Naive B cell (primary cell): Measurements from ENCODE around the gene PCSK6. TPM values are rescaled to one million over a fixed set of nuclear protein-coding genes. Genes with fewer than 3 reads are reported as not detected.

Experiments
- ATAC-seq, 2 donors: fragments of 150-1000 bp; cut with Tn5 transposase; 2 replicates each; pipeline ENCODE4 v1.10.0; 2021; ENCODE audit warnings: low read depth in 2 of 2, mild to moderate bottlenecking in 2 of 2, moderate library complexity in 2 of 2
- DNase-seq: peaks from one replicate; pipeline ENCODE4 v3.0.0; 2022
- H3K27ac Mint-ChIP-seq, 6 donors: one replicate each; pipeline ENCODE4 v1.8.0; 2020 to 2022; ENCODE audit warnings: mild to moderate bottlenecking in 6 of 6, mixed read lengths in 6 of 6, moderate library complexity in 5 of 6, inconsistent platforms in 2 of 6
- H3K27me3 Mint-ChIP-seq, 3 donors: one replicate each; pipeline ENCODE4 v1.8.0; 2021 to 2022; ENCODE audit warnings: mixed read lengths in 3 of 3, mild to moderate bottlenecking in 1 of 3
- H3K36me3 Mint-ChIP-seq, 2 donors: one replicate each; pipeline ENCODE4 v1.8.0; 2020 to 2022; ENCODE audit warnings: mixed read lengths in 2 of 2, inconsistent platforms in 1 of 2, mild to moderate bottlenecking in 1 of 2
- H3K4me1 Mint-ChIP-seq, 3 donors: one replicate each; pipeline ENCODE4 v1.8.0; 2020 to 2022; ENCODE audit warnings: mixed read lengths in 3 of 3, inconsistent platforms in 1 of 3, mild to moderate bottlenecking in 1 of 3, moderate library complexity in 1 of 3
- H3K4me3 Mint-ChIP-seq, 8 donors: one replicate each; pipeline ENCODE4 v1.8.0; 2020 to 2022; ENCODE audit warnings: mild to moderate bottlenecking in 8 of 8, mixed read lengths in 8 of 8, moderate library complexity in 8 of 8, inconsistent platforms in 2 of 8
- H3K9me3 Mint-ChIP-seq, 7 donors: one replicate each; pipeline ENCODE4 v1.8.0; 2020 to 2022; ENCODE audit warnings: mixed read lengths in 7 of 7, mild to moderate bottlenecking in 5 of 7, inconsistent platforms in 2 of 7, moderate library complexity in 1 of 7
- polyA plus RNA-seq, 6 donors: library from polyadenylated mRNA; unstranded; fragments of 300-500 nt; fragmentation: Illumina TruSeq; gene quantifications; one replicate each; pipeline ENCODE4 v1.2.3, GENCODE V29; 2021; ENCODE audit warnings: low read depth in 6 of 6

PCSK6 gene
- polyA plus RNA-seq, 6 donors from 2014 or later: 0.78 to 1.4 (median 0.96) TPM; not detected in 1

DNA sequence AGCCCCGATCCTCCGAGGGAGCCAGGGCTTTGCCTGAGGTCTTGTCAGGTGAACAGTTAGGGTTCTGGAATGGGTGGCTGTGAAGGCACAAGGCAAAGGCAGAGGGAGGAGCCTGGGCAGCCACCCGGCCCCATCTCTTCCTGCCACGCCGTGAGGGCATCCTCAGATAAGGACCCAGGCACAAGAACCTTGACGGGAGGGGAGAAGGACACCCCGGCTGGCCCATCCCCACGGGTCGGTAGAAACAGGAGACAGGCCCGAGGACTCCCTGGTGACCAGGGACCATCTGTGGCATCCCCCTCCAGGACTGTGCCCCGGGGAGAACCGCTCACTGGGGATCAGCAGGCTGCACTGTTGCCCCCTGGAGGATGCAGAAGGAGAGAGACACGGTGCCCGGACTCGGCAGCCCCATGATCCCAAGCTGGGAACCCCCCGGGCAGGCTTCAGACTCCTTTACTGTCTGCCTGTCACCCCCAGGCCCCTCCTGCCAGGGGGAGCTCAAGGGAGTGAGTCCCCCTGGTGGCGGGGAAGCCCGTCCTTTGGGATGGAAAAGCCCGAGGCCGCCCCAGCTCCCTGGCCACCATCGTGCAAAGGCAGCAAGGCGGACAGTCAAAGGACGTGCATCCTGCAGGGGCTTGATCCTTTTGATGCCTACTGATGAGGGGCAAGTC lies 12.3 kb upstream of the PCSK6 start:
- DNase-seq: peak; percentile 55
- H3K4me3 Mint-ChIP-seq: peak overlapping the region; percentile 30 to 90 (median 74)
- peak; percentile 67 to 92 for ATAC-seq
- peaks cover 14 to 30% (median 24%) of the 10 kb centered on the region in 3 donors for H3K4me1 Mint-ChIP-seq
- H3K27me3 Mint-ChIP-seq: peaks cover 32 to 64% (median 49%) of the 10 kb centered on the region in 3 donors
- H3K36me3 Mint-ChIP-seq: peaks cover 0 to 7% of the 10 kb centered on the region in 2 donors
- H3K9me3 Mint-ChIP-seq: no peaks in the 10 kb centered on the region
- peak overlapping the region in 1 of 6 donors; percentile 61 for H3K27ac Mint-ChIP-seq

DNA sequence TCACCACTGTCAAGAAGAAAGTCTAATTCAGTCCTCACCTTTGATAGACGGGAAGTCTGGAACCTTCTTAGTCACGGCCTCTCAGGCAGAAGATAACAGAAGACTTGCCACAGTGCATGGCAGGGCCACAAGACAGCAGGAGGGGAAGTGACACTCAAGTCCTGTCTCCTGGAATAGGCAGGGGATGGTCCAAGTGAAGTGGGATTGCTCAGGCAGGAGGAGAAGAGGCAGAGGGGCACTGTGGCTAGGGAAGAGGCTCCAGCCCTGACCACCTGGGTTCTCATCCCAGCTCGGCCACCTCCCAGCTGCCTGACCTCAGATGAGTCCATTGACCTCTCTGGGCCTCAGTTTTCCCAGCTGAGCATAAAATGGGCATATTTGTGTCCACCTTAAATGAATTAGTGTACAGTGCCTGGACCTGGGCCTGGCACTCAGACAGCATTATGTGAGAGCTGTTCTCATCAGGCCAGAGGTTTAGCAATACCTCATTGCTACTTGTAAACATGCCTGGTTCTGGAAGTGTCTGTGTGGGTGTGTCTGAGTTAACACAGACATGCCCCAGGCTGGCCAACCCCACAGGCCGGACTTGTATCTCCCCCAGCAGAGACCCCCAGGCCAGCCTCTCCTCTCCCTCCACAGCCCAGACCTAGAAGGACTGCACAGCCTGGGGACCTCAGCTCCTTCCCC lies 11.5 kb upstream of the PCSK6 start:
- H3K27me3 Mint-ChIP-seq: peaks cover 31 to 67% (median 50%) of the 10 kb centered on the region in 3 donors
- peak overlapping the region in 4 of 8 donors; percentile 30 to 82 (median 55) for H3K4me3 Mint-ChIP-seq
- H3K36me3 Mint-ChIP-seq: peaks cover 0 to 15% of the 10 kb centered on the region in 2 donors
- no peaks in the 10 kb centered on the region for H3K9me3 Mint-ChIP-seq
- DNase-seq (no peak), ATAC-seq (no peak)
- H3K27ac Mint-ChIP-seq: peak overlapping the region in 2 of 6 donors; percentile 51 to 57
- H3K4me1 Mint-ChIP-seq: peaks cover 22 to 38% (median 32%) of the 10 kb centered on the region in 3 donors

DNA sequence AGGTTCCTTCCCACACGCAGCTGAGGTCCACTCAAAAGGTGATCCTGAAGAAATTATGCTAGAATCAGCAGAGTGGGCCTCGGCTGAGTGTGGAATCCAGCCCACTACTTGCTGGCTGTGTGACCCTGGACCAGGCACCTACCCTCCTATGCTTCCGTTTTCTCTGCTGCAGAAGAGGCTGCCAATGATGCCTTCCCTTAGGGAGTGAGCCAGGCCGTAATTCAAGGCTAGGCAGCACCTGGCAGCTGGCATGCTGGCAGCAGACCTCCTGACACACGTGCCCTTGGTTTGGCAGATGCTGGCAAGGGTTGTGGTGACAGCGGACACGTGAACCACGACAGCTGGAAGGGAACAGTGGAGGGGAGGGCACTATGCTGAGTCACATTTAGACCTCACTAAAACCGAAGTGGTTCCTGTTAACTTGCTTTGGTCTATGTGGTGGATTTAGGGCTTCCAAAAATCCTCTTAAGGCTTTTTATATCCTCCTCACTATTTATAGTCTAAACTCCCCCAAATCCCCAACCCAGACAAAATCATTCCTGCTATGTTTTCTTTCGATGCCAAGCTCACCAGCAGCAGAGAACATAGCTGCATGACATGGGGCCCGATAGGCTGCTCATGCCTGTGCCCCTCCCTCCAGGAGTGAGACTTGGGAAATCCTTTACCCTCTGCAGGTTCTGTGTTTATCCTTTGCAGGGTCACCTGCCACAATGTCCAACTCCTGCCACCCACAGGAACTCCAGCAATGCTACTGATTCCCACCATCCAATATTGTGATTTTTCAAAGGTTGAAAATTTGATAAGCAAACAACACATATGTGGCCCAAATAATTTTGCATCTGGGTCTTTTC lies 10.6 kb upstream of the PCSK6 start:
- H3K27ac Mint-ChIP-seq: no peak overlapping the region
- no peaks in the 10 kb centered on the region for H3K9me3 Mint-ChIP-seq
- DNase-seq (no peak), ATAC-seq (peak in 1 of 2 donors; percentile 15)
- peak overlapping the region in 1 of 8 donors; percentile 53 for H3K4me3 Mint-ChIP-seq
- H3K36me3 Mint-ChIP-seq: peaks cover 0 to 15% of the 10 kb centered on the region in 2 donors
- H3K4me1 Mint-ChIP-seq: peaks cover 24 to 42% (median 35%) of the 10 kb centered on the region in 3 donors
- H3K27me3 Mint-ChIP-seq: peaks cover 33 to 71% (median 54%) of the 10 kb centered on the region in 3 donors

DNA sequence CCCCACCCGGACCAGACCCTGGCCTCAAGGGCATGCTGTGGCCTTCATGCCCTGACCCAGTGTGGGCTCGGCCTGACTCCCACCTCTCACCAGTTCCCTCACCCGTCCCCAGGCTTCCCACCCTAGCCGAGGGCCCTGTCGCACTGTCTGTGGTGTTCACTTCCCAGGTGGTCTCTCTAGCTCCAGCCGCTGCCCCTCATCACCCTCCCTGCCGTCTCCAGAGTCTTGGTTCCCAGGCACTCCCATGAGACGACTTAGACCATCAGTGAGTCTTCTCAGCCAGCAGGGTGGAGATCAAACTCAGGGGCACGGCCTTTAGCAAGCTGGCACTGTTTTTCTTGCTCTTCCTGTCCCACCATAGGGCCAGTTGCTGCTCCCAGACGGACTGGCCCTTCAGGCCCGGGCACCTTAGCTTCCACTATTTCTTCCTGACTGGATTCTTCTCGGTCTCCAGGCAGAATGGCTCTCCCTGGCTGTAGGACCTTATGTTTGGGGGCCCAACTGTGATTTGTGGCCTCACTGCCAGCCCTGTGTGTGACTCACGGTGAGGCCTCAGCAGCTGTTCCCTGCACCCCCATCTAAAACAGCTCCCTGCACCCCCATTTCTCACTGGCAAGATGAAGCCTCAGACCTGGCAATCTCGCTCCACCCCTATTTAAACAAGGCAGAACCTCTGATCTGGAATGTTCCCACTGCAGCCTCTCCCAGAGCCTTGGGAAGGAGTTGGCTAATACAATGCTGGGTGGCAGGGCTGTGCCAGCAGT lies 9.4 kb upstream of the PCSK6 start:
- H3K9me3 Mint-ChIP-seq: no peaks in the 10 kb centered on the region
- H3K4me1 Mint-ChIP-seq: peaks cover 24 to 42% (median 35%) of the 10 kb centered on the region in 3 donors
- H3K27me3 Mint-ChIP-seq: peaks cover 36 to 70% (median 51%) of the 10 kb centered on the region in 3 donors
- DNase-seq (no peak), ATAC-seq (no peak)
- no peak overlapping the region for H3K27ac Mint-ChIP-seq
- H3K36me3 Mint-ChIP-seq: peaks cover 0 to 15% of the 10 kb centered on the region in 2 donors
- H3K4me3 Mint-ChIP-seq: peak overlapping the region in 1 of 8 donors; percentile 60

DNA sequence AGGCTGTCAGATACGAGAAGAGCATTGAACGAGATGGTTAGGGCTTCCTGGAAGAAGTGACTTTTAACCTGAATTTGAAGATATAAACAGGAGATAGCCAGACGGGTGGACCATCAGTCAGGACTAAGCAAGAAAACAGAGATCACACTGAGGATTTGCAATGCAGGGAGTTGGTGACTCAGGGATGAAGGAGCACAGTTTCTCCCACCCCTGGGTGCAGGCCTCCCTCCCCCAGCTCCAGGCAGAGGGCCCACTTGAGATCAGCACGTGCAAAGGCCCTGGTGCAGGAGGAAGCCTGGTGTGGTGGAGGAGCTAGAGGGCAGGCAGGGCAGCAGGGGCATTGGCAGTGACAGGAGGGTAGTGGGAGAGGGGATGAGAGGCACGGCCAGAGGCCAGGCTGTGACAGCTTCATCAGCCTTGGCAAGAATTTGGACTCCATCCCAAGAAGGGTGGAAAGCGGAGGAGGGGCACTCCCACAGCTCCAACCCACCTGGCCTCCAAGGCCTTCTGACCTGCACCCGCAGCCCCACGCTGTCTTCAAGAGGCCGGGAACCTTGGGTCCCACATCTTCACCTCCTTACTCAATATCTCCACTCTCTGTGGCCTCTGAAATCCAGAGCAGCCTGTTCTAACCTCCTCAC lies 8.7 kb upstream of the PCSK6 start:
- no peak for ATAC-seq
- Mint-ChIP-seq H3K27me3 (peaks cover 38 to 70% (median 55%) of the 10 kb centered on the region in 3 donors), H3K27ac (peak overlapping the region in 1 of 6 donors; percentile 38), H3K9me3 (no peaks in the 10 kb centered on the region), H3K36me3 (peaks cover 0 to 15% of the 10 kb centered on the region in 2 donors), H3K4me3 (peak overlapping the region in 1 of 8 donors; percentile 60), H3K4me1 (peaks cover 24 to 47% (median 35%) of the 10 kb centered on the region in 3 donors)
- DNase-seq: no peak

DNA sequence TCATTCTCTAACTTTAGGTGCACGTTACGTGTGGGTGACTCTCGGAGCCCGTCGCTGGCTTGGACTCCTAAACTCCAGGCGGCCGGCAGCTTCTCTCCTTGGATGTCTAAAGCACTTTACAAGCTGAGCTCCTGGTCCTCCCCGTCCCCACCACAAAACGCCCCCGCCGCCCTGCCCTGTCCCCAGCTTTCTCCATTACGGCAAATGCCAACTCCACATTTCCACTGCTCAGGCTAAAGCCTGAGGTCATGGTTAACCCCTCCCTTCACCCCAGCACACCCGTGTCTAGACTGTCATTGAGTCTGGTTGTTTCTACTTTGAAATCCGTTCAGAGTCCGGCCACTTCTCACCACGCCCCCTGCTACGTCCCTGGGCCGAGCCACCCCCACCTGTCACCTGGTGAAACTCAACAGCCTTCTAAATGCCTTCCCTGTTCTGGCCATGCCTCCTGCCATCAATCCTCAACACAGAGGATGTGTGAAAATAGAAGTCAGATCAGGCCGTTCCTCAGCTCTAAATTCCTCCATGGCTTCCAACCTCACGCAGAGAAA lies 8.1 kb upstream of the PCSK6 start:
- no peaks in the 10 kb centered on the region for H3K9me3 Mint-ChIP-seq
- H3K27ac Mint-ChIP-seq: peak overlapping the region in 3 of 6 donors; percentile 38 to 82 (median 42)
- peaks cover 0 to 15% of the 10 kb centered on the region in 2 donors for H3K36me3 Mint-ChIP-seq
- ATAC-seq: no peak
- peak overlapping the region in 1 of 8 donors; percentile 61 for H3K4me3 Mint-ChIP-seq
- H3K4me1 Mint-ChIP-seq: peaks cover 24 to 47% (median 35%) of the 10 kb centered on the region in 3 donors
- peaks cover 39 to 70% (median 56%) of the 10 kb centered on the region in 3 donors for H3K27me3 Mint-ChIP-seq
- no peak for DNase-seq

DNA sequence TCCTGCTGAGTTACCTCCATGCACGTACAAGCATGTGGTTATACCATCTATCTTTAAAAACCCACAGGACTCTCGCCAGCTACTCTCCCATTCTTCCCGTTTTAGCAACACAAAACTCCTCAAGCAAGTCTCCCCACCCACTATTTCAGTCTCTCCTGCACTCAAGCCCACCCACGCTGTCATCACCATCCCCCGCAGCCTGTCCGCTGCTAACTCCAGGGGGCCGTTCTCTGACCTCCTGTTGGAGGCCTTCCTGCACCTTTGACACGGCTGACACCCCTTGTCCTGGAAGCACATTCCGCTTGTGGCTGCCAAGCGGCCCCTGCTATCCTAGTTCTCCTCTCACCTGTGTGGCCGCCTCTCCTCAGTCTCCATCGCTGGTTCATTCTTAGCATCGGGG lies 7.5 kb upstream of the PCSK6 start:
- no peak for DNase-seq
- ATAC-seq: no peak
- H3K4me1 Mint-ChIP-seq: peaks cover 24 to 47% (median 35%) of the 10 kb centered on the region in 3 donors
- H3K36me3 Mint-ChIP-seq: peaks cover 0 to 15% of the 10 kb centered on the region in 2 donors
- no peaks in the 10 kb centered on the region for H3K9me3 Mint-ChIP-seq
- peak overlapping the region in 3 of 6 donors; percentile 3 to 94 (median 65) for H3K27ac Mint-ChIP-seq
- H3K27me3 Mint-ChIP-seq: peaks cover 44 to 76% (median 62%) of the 10 kb centered on the region in 3 donors
- H3K4me3 Mint-ChIP-seq: peak overlapping the region in 4 of 8 donors; percentile 4 to 74 (median 66)

DNA sequence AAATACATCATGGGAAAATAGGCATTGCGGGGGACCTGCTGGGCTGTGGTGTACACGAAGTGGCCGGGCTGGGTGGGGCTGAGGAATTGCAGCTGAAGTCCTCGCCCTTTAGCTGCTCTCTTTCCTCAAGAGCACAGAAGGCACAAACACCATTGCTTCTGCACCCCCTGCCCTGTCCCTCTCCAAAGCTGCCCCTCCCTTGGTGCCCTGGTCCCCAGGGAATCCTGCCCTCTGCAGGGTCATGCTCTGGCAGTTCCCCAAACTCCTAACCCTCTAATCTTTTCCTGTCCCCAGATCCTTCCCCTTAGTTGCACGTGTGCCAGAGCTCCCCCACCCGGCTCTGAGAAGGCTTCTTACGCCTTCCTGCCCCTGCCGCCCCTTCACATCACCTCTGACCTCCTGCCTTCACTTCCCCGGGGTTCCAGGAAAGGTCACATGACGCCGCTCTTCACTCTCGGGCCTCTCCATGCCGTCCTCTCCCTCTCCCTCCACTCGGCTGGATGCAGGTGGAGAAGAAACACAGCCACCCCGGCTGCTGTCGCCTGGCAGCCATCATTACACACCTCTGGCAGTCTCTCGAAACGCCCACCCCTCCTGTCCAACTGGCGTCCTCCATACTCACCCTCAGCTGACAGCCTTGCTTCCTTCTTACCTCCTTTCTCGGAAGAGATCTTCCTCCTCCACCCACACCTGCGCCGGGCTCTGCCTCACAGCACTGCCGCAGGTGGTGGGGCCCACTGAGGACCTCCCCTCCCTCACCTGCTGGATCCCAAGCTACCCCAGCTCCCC lies 6.9 kb upstream of the PCSK6 start:
- Mint-ChIP-seq H3K27me3 (peaks cover 47 to 77% (median 67%) of the 10 kb centered on the region in 3 donors), H3K27ac (peak overlapping the region in 4 of 6 donors; percentile 3 to 94 (median 35)), H3K4me1 (peaks cover 21 to 42% (median 30%) of the 10 kb centered on the region in 3 donors), H3K9me3 (no peaks in the 10 kb centered on the region), H3K36me3 (peaks cover 0 to 15% of the 10 kb centered on the region in 2 donors), H3K4me3 (peak overlapping the region in 6 of 8 donors; percentile 4 to 87 (median 68))
- DNase-seq (no peak), ATAC-seq (peak in 1 of 2 donors; percentile 30)

DNA sequence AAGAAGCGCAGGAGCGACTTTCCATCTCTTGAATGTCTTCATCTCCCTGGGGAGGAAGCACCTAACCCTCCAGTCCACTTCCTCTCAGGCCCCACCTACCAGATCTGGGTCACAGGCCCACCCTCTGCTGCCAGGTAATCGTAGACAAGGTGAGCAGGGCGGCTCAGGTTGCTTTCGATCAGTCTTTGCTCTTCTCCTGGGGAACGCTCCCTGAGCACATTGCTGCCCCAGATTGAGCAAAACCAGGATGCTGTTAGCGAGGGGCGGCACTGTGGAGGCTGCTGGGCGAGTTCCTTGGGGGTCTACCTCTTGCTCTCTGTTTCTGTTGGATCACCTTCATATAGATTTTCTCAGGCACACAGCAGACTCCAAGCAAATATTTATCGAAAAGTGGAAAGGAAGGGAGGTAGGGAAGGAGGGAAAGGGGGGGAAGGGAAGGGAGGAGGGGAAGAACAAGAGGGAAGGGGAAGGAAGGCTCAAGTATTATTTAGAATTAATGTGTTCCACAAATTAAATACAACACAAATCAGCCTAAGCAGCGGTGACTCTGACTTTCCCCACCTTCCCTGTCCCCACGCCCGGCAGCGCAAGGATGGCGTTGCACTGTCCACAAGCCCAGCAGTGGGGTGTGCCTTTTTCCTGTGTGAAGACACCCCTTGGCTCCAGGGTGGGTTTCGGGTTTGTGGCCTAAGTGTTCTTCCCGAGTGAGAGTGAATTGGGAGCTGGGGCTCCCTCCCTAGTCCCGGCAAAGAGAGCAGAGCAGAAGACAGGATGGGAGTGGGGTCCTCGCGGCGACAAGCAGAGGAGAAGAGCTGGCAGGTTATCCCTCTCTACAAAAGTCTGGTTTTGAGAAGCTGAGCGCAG lies 6.1 kb upstream of the PCSK6 start:
- no peak for ATAC-seq
- no peak for DNase-seq
- H3K27me3 Mint-ChIP-seq: peaks cover 42 to 78% (median 75%) of the 10 kb centered on the region in 3 donors
- H3K27ac Mint-ChIP-seq: no peak overlapping the region
- H3K9me3 Mint-ChIP-seq: no peaks in the 10 kb centered on the region
- H3K4me3 Mint-ChIP-seq: peak overlapping the region in 3 of 8 donors; percentile 60 to 68 (median 68)
- peaks cover 0 to 15% of the 10 kb centered on the region in 2 donors for H3K36me3 Mint-ChIP-seq
- H3K4me1 Mint-ChIP-seq: peaks cover 20 to 34% (median 26%) of the 10 kb centered on the region in 3 donors

DNA sequence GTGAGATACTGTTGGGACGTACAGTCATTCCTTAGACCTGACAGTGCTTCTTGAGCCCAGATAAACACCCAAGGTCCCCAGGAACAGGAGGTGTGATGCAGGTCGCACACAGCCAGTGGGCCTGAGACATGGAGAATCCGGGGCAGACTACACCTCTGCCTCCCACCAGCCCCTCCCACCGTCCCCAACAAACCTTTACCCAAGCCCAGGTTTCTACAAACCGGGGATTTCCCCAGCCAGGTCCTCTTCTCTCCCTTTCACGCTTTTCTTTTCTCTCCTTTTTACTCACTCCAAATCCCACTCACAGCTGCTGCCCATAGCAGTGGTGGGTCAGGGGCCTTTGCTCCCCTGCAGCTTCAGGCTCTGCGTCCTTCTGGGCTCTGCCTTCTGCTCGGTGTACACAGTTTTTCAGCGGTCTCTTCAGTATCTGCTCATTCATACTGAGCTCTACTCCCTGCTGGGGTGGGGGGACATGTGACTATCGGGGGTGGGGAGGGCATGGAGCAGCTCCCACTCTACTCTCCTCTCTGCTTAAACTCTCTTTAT lies 4.8 kb upstream of the PCSK6 start:
- peaks cover 0 to 15% of the 10 kb centered on the region in 2 donors for H3K36me3 Mint-ChIP-seq

More for the DNA sequence above, 4.8 kb upstream of the PCSK6 start:
- DNase-seq (no peak), ATAC-seq (no peak)
- H3K4me3 Mint-ChIP-seq: no peak overlapping the region
- no peaks in the 10 kb centered on the region for H3K9me3 Mint-ChIP-seq
- peaks cover 40 to 83% (median 76%) of the 10 kb centered on the region in 3 donors for H3K27me3 Mint-ChIP-seq
- H3K27ac Mint-ChIP-seq: no peak overlapping the region
- peaks cover 20 to 26% (median 25%) of the 10 kb centered on the region in 3 donors for H3K4me1 Mint-ChIP-seq
